K562 (cell line): ENCODE measurements around the gene SCN8A. TPM values are rescaled to one million over a fixed set of nuclear protein-coding genes. Genes with fewer than 3 reads are reported as not detected.

Source experiments
- BRCA1 ChIP-seq, 2 experiments: fragments of 450-650 bp in 1 of 2; sonication (generic) in 1 of 2; formaldehyde crosslinking in 1 of 2; IDR thresholded peaks; 2 replicates each; pipeline versions ENCODE4 v1.5.0 to v1.6.1; 2017 to 2020; ENCODE audit warnings: mild to moderate bottlenecking in 1 of 2, missing genetic modification reagents in 1 of 2
- CREB3L1 ChIP-seq: fragments of 450-650 bp; IDR thresholded peaks from 2 replicates; pipeline ENCODE4 v1.6.1; 2014; ENCODE audit warnings: low read depth, mild to moderate bottlenecking, moderate library complexity, borderline replicate concordance
- DNMT1 ChIP-seq: fragments of 450-650 bp; IDR thresholded peaks from 2 replicates; pipeline ENCODE4 v1.6.1; 2016; ENCODE audit warnings: antibody characterized with exemption, mild to moderate bottlenecking
- E4F1 ChIP-seq: fragments of 250-450 bp; sonication (Bioruptor Pico); IDR thresholded peaks from 2 replicates; pipeline ENCODE4 v1.5.0; 2021; ENCODE audit warnings: mild to moderate bottlenecking, borderline replicate concordance
- MAZ ChIP-seq, 2 experiments: fragments of 450-650 bp in 1 of 2; sonication (generic) in 1 of 2; formaldehyde crosslinking; IDR thresholded peaks in 1 of 2; conservative IDR thresholded peaks in 1 of 2; 2 replicates each; pipeline versions ENCODE4 v1.4.0 to v1.5.0; 2020; ENCODE audit warnings: mild to moderate bottlenecking in 1 of 2, missing genetic modification reagents in 1 of 2
- MLLT1 ChIP-seq, 2 experiments: fragments of 450-650 bp; IDR thresholded peaks; 2 replicates each; pipeline ENCODE4 v1.6.1; 2016
- MLX ChIP-seq, 2 experiments: fragments of 450-650 bp in 1 of 2; sonication (generic) in 1 of 2; formaldehyde crosslinking; conservative IDR thresholded peaks; 2 replicates each; pipeline versions ENCODE4 v1.4.0 to v1.8.1; 2020 to 2022; ENCODE audit warnings: mild to moderate bottlenecking in 1 of 2, missing genetic modification reagents in 1 of 2
- TRIM24 ChIP-seq, 2 experiments: fragments of 450-650 bp; IDR thresholded peaks; 2 replicates each; pipeline ENCODE4 v1.6.1; 2016
- ZNF121 ChIP-seq: sonication (generic); formaldehyde crosslinking; conservative IDR thresholded peaks from 2 replicates; pipeline ENCODE4 v1.8.0; 2022; ENCODE audit warnings: missing genetic modification reagents
- polyA plus RNA-seq, 8 experiments: library from polyadenylated mRNA; depleted of rRNA in 4 of 8; stranded (reverse) in 5 of 8; unstranded in 3 of 8; fragments of >200 nt; fragmentation: Nextera tagmentation in 2 of 8; fragmentation: Illumina TruSeq in 1 of 8; extraction: Ambion mirVana in 2 of 8; extraction: Trizol in 1 of 8; gene quantifications; 2 replicates each; pipeline versions ENCODE4 v1.2.1 to v1.2.3, GENCODE V29; 2011 to 2014; ENCODE audit warnings: inconsistent platforms in 1 of 8, missing spikeins in 1 of 8
- total RNA-seq, 7 experiments: library from RNA; depleted of rRNA in 6 of 7; stranded (reverse); fragments of >200 nt in 6 of 7; fragmentation: Illumina TruSeq in 2 of 7; extraction: Trizol in 2 of 7; gene quantifications; 2 replicates each; pipeline versions ENCODE4 v1.2.1 to v1.2.3, GENCODE V29; 2011 to 2021; ENCODE audit warnings: low replicate concordance in 1 of 7

The SCN8A gene
- total and polyA plus RNA-seq, 9 of the 15 experiments (the other 6 are each of a cell fraction or from before 2014, with no cell fraction given) = 0.03 to 0.29 (median 0.15) TPM; not detected in 1

- TF ChIP-seq MLX (CRISPR knock-in tag; conservative IDR thresholded peaks at IDR 0.05) = no peak
- no peak for TF ChIP-seq ZNF121 (CRISPR knock-in tag)
- no peak for TF ChIP-seq BRCA1 (IDR thresholded peaks at IDR 0.05)
- TF ChIP-seq BRCA1 (CRISPR knock-in tag; IDR thresholded peaks at IDR 0.05) = no peak
- TF ChIP-seq CREB3L1 = no peak
- no peak for TF ChIP-seq MLLT1 (IDR thresholded peaks at IDR 0.05)
- TF ChIP-seq E4F1 (CRISPR knock-in tag) = no peak
- no peak for TF ChIP-seq DNMT1
- no peak for TF ChIP-seq MAZ (CRISPR knock-in tag; conservative IDR thresholded peaks at IDR 0.05 in 1 of 2, IDR thresholded peaks at IDR 0.05 in 1 of 2)
- no peak for TF ChIP-seq TRIM24 (IDR thresholded peaks at IDR 0.05)
Measured at GRCh38 chr12:51740536-51740935, 149.5 kb downstream of the SCN8A start (continued).
